GM20000 (cell line): ENCODE data around the gene SLC44A5.

Source experiments
- DNase-seq: peaks from one replicate; pipeline ENCODE4 v3.0.0; 2012; ENCODE audit warnings: low spot score
- CTCF ChIP-seq: IDR thresholded peaks from 2 replicates; pipeline ENCODE4 v1.5.1; 2012; ENCODE audit warnings: mild to moderate bottlenecking, control low read depth; ENCODE audit errors: extremely low read depth, missing control alignments

The SLC44A5 gene

GRCh38 chr1:75588779-75589475 is 22.0 kb downstream of the SLC44A5 start:
- no peak for TF ChIP-seq CTCF
- no peak for DNase-seq

GRCh38 chr1:75587692-75588091 is 23.2 kb downstream of the SLC44A5 start:
- TF ChIP-seq CTCF, result no peak
- no peak for DNase-seq

- no peak for DNase-seq
- no peak for TF ChIP-seq CTCF
These were observed 27.6 kb downstream of the SLC44A5 start for GRCh38 chr1:75583282-75583681.

GRCh38 chr1:75582725-75583261 is 28.1 kb downstream of the SLC44A5 start:
- no peak for TF ChIP-seq CTCF
- DNase-seq, result no peak

GRCh38 chr1:75579046-75579445 is 31.9 kb downstream of the SLC44A5 start:
- no peak for TF ChIP-seq CTCF
- no peak for DNase-seq

- TF ChIP-seq CTCF, result no peak
- no peak for DNase-seq
These were observed 35.1 kb downstream of the SLC44A5 start for GRCh38 chr1:75575837-75576236.

- no peak for DNase-seq
- TF ChIP-seq CTCF, result no peak
These were observed 43.7 kb downstream of the SLC44A5 start for GRCh38 chr1:75567191-75567590.
